Measurements from ENCODE around the gene FAM163A. TPM values are rescaled to one million over a fixed set of nuclear protein-coding genes. Genes with fewer than 3 reads are reported as not detected.
A peak's percentile ranks its signal among the peaks of the same experiment; 100 is the strongest.

Gene FAM163A
- total RNA-seq, 1 experiment from 2014 or later, result 0.46 TPM

DNA sequence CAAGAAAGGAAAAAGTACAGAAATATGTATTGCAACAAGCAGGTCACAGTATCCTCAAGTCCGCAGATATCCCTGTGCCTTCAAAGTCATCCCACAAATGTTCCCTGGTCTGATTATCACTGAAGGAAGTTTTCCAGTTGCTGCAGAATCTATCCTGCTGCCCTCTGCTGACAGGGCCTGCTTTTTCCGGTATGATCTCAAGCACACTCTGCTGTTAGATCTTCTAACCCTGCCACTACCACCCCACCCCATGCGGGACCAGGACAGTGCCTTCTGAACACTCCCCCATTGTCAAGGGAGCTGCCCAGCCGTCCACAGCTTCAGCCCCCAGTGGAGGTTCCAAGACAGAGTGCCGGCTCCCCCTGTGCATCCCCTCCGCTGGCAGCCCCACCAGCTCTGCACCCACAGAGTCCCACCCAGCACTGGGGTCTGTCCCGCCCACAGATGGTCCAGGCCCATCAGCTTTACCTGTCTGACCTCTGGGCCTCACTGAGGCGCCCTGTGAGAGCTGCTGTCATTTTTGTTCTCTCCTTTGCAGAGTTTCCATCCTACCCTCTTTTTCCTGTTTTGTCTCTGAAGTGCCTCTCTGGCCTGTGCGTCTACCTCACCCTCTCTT is 27.9 kb downstream of the FAM163A start:
- H3K4ac ChIP-seq (ENCODE audit: low read depth, low read length), result no peak overlapping the region
- no peak overlapping the region for H2BK20ac ChIP-seq (ENCODE audit: low read depth, low read length, poor library complexity, severe bottlenecking)
- no peak overlapping the region for H4K8ac ChIP-seq (replicated peaks; ENCODE audit: insufficient read length, low read depth, low read length)
- H2BK5ac ChIP-seq (ENCODE audit: insufficient read length, low read length), result no peak overlapping the region
- Mint-ChIP-seq H3K4me3 (no peak overlapping the region), H3K27ac (no peak overlapping the region; a peak in 1 of 7 replicates), H3K9me3 (peaks cover 6 to 13% of the 10 kb centered on the region in 2 experiments; a peak in 4 of 5 replicates), H3K27me3 (ENCODE audit: low read depth) (peaks cover 5% of the 10 kb centered on the region), H3K36me3 (ENCODE audit: insufficient read depth in 1 of 3, low read depth in 3 of 3) (peaks cover 0 to 8% (median 5%) of the 10 kb centered on the region in 3 experiments; a peak in 5 of 7 replicates), H3K4me1 (peaks cover 11 to 18% of the 10 kb centered on the region in 2 experiments)
- no peak overlapping the region for H3K4me2 ChIP-seq (ENCODE audit: insufficient read depth, insufficient read length, low read length)
- no peak overlapping the region for H3K14ac ChIP-seq (ENCODE audit: insufficient read depth, low read length)
- no peak overlapping the region for H2BK15ac ChIP-seq (ENCODE audit: low read depth, low read length)
- H4K91ac ChIP-seq (ENCODE audit: insufficient read length, low read depth, low read length), result no peak overlapping the region
- no peak overlapping the region for H2AFZ ChIP-seq (ENCODE audit: low read length)
- WGBS (ENCODE audit: extremely low coverage, insufficient read length, low lambda C conversion rate), result no CpG with 5 or more reads among the region's 9 CpGs
- no peak overlapping the region for H3K56ac ChIP-seq (ENCODE audit: insufficient read length, low read depth, low read length)
- no peak overlapping the region for H2BK12ac ChIP-seq (ENCODE audit: insufficient read length, low read depth, low read length)
- H3K27me3 ChIP-seq (ENCODE audit: insufficient read depth, low read length), result no peaks in the 10 kb centered on the region
- no peak overlapping the region for H2BK120ac ChIP-seq (ENCODE audit: low read depth, low read length, poor library complexity, severe bottlenecking)
- H4K5ac ChIP-seq (ENCODE audit: insufficient read length, low read depth, low read length), result no peak overlapping the region
- H3T11ph ChIP-seq (ENCODE audit: low read length), result no peak overlapping the region
- no peaks in the 10 kb centered on the region for H3K23me2 ChIP-seq (ENCODE audit: insufficient read length, low read depth, low read length, poor library complexity, severe bottlenecking)
- no peaks in the 10 kb centered on the region for H3K9me3 ChIP-seq (ENCODE audit: control insufficient read depth, low read depth, low read length)
- H3K4me1 ChIP-seq (ENCODE audit: insufficient read depth, low read length), result no peaks in the 10 kb centered on the region
- H3K79me1 ChIP-seq (ENCODE audit: insufficient read depth, low read depth, low read length, poor library complexity, severe bottlenecking), result no peaks in the 10 kb centered on the region
- H3K9ac ChIP-seq (ENCODE audit: extremely low read depth, insufficient read length, low read length), result no peak overlapping the region
- H3K27ac ChIP-seq (ENCODE audit: insufficient read length, low read depth, low read length), result no peak overlapping the region
- H2AK5ac ChIP-seq (ENCODE audit: insufficient read length, low read length), result no peak overlapping the region
- no peaks in the 10 kb centered on the region for H4K20me1 ChIP-seq (ENCODE audit: control insufficient read depth, insufficient read depth, insufficient read length)
- H3K79me2 ChIP-seq (ENCODE audit: insufficient read depth, low read length), result no peaks in the 10 kb centered on the region
- TF ChIP-seq, protein P1, sequence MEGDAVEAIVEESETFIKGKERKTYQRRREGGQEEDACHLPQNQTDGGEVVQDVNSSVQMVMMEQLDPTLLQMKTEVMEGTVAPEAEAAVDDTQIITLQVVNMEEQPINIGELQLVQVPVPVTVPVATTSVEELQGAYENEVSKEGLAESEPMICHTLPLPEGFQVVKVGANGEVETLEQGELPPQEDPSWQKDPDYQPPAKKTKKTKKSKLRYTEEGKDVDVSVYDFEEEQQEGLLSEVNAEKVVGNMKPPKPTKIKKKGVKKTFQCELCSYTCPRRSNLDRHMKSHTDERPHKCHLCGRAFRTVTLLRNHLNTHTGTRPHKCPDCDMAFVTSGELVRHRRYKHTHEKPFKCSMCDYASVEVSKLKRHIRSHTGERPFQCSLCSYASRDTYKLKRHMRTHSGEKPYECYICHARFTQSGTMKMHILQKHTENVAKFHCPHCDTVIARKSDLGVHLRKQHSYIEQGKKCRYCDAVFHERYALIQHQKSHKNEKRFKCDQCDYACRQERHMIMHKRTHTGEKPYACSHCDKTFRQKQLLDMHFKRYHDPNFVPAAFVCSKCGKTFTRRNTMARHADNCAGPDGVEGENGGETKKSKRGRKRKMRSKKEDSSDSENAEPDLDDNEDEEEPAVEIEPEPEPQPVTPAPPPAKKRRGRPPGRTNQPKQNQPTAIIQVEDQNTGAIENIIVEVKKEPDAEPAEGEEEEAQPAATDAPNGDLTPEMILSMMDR (conservative IDR thresholded peaks at IDR 0.05), result peak; percentile 39; the same call in 2 of the 3 replicates
- H3K23ac ChIP-seq (ENCODE audit: insufficient read length, low read depth, low read length), result no peak overlapping the region
- H3K18ac ChIP-seq (ENCODE audit: insufficient read length, low read depth, low read length), result no peak overlapping the region
- DNase-seq, result no peak

Measured in H9 (cell line).